ENCODE data around the gene PPIB.

Gene PPIB

GRCh38 chr15:64117759-64118487 lies 44.9 kb downstream of the PPIB start:
- TF ChIP-seq GATA3 (IDR thresholded peaks at IDR 0.05; ENCODE audit: low read depth, low read length) (no peak), GATA2 (IDR thresholded peaks at IDR 0.05; ENCODE audit: low read depth, low read length) (no peak)

GRCh38 chr15:64112904-64113303 lies 49.9 kb downstream of the PPIB start:
- TF ChIP-seq GATA3 (IDR thresholded peaks at IDR 0.05; ENCODE audit: low read depth, low read length), result no peak
- no peak for TF ChIP-seq GATA2 (IDR thresholded peaks at IDR 0.05; ENCODE audit: low read depth, low read length)

GRCh38 chr15:64112073-64112772 lies 50.6 kb downstream of the PPIB start:
- TF ChIP-seq GATA2 (IDR thresholded peaks at IDR 0.05; ENCODE audit: low read depth, low read length) (no peak), GATA3 (IDR thresholded peaks at IDR 0.05; ENCODE audit: low read depth, low read length) (no peak)

- TF ChIP-seq GATA2 (IDR thresholded peaks at IDR 0.05; ENCODE audit: low read depth, low read length), result no peak
- TF ChIP-seq GATA3 (IDR thresholded peaks at IDR 0.05; ENCODE audit: low read depth, low read length), result no peak
These were observed 51.2 kb downstream of the PPIB start for GRCh38 chr15:64111679-64112050.

GRCh38 chr15:64110950-64111678 lies 51.7 kb downstream of the PPIB start:
- no peak for TF ChIP-seq GATA3 (IDR thresholded peaks at IDR 0.05; ENCODE audit: low read depth, low read length)

- TF ChIP-seq GATA2 (IDR thresholded peaks at IDR 0.05; ENCODE audit: low read depth, low read length) (no peak), GATA3 (IDR thresholded peaks at IDR 0.05; ENCODE audit: low read depth, low read length) (no peak)
These were observed 55.5 kb downstream of the PPIB start for GRCh38 chr15:64107337-64107736.
